ENCODE measurements around the gene PRRT4. TPM values are rescaled to one million over a fixed set of nuclear protein-coding genes. Genes with fewer than 3 reads are reported as not detected.

PRRT4 gene
- total and polyA plus RNA-seq, 4 donors, result 0.13 to 0.14 TPM; not detected in 2

DNA sequence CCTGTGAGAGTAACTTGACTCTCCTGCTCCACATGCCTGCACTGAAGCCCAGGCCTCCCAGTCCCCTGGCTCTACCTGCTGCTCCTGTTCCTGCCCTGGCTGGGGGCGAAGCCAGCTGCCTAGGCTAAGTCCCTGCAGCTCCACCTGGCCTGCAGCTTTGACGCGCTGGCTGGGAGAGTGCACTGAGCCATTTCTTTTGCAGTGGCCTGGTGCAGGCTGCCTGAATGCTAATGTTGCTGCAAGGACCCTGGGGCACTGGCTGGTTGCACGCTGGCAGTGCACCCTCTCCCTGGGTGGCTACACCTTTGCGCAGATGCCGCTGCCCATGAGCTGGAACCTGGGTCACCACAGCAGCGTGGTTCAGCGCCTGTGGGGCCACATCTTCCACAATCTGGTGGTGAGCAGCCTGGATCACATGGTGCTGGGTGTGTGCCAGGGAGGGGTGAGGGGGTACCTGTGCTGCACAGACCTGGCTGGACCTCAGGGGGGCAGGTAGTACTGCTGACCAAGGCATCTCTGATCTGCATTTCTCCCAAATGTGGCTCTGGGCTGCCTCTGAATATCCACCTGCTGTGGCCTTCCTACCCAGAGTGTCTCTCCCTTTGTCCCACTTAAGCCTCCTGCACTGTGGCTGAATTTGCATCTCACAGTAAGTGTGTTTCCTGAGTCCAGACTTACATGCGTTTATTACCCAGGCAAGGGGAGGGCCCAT, 28.3 kb upstream of the PRRT4 start:
- Histone ChIP-seq H3K36me3 (ENCODE audit: control insufficient read depth in 4 of 4, insufficient read depth in 3 of 4, low read depth in 1 of 4, low read length in 3 of 4) (peaks cover 0 to 4% (median 0%) of the 10 kb centered on the region in 4 donors), H3K9me3 (ENCODE audit: control insufficient read depth in 4 of 4, low read length in 3 of 4) (no peaks in the 10 kb centered on the region), H3K27ac (ENCODE audit: low read depth in 1 of 2, low read length in 2 of 2) (no peak overlapping the region), H3K4me3 (ENCODE audit: low read depth in 1 of 3, low read length in 3 of 3) (no peak overlapping the region), H3K27me3 (ENCODE audit: control insufficient read depth in 4 of 4, insufficient read depth in 4 of 4, low read length in 3 of 4) (no peaks in the 10 kb centered on the region), H3K4me1 (ENCODE audit: control insufficient read depth in 4 of 4, insufficient read depth in 4 of 4, low read length in 3 of 4) (no peaks in the 10 kb centered on the region), H3K9ac (ENCODE audit: low read depth in 1 of 2, low read length in 2 of 2) (no peak overlapping the region)
- no peak for DNase-seq (ENCODE audit: low spot score)
- 86% methylated on average over 9 of the region's 9 CpGs for WGBS
- TF ChIP-seq, protein P1, sequence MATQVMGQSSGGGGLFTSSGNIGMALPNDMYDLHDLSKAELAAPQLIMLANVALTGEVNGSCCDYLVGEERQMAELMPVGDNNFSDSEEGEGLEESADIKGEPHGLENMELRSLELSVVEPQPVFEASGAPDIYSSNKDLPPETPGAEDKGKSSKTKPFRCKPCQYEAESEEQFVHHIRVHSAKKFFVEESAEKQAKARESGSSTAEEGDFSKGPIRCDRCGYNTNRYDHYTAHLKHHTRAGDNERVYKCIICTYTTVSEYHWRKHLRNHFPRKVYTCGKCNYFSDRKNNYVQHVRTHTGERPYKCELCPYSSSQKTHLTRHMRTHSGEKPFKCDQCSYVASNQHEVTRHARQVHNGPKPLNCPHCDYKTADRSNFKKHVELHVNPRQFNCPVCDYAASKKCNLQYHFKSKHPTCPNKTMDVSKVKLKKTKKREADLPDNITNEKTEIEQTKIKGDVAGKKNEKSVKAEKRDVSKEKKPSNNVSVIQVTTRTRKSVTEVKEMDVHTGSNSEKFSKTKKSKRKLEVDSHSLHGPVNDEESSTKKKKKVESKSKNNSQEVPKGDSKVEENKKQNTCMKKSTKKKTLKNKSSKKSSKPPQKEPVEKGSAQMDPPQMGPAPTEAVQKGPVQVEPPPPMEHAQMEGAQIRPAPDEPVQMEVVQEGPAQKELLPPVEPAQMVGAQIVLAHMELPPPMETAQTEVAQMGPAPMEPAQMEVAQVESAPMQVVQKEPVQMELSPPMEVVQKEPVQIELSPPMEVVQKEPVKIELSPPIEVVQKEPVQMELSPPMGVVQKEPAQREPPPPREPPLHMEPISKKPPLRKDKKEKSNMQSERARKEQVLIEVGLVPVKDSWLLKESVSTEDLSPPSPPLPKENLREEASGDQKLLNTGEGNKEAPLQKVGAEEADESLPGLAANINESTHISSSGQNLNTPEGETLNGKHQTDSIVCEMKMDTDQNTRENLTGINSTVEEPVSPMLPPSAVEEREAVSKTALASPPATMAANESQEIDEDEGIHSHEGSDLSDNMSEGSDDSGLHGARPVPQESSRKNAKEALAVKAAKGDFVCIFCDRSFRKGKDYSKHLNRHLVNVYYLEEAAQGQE (IDR thresholded peaks at IDR 0.05), result no peak

DNA sequence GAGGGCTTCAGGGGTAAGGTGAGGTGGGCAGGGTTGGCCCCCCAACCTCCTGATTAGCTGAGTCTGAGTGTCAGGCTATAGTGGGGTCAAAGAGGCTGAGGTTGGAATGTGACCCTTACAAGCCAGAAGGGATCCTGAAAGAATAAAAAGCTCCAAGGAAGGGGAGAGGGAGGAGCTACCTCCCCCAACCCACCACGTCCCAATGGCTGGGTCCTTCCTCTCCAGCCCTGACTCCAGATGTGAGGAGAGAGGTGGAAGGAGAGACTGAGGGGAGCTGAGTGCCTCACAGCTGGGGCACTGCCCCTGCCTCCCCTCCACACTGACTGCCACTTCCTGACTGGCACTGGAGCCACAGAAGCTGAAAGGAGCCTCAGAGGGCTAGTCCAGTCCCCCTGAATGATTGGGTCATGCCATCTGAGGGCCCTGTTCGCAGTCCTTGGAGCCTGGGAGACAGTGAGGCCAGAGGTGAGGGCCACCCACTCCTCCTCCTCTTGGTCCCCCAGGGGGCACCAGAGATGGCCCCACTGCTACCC, 27.7 kb upstream of the PRRT4 start:
- TF ChIP-seq, protein P2, sequence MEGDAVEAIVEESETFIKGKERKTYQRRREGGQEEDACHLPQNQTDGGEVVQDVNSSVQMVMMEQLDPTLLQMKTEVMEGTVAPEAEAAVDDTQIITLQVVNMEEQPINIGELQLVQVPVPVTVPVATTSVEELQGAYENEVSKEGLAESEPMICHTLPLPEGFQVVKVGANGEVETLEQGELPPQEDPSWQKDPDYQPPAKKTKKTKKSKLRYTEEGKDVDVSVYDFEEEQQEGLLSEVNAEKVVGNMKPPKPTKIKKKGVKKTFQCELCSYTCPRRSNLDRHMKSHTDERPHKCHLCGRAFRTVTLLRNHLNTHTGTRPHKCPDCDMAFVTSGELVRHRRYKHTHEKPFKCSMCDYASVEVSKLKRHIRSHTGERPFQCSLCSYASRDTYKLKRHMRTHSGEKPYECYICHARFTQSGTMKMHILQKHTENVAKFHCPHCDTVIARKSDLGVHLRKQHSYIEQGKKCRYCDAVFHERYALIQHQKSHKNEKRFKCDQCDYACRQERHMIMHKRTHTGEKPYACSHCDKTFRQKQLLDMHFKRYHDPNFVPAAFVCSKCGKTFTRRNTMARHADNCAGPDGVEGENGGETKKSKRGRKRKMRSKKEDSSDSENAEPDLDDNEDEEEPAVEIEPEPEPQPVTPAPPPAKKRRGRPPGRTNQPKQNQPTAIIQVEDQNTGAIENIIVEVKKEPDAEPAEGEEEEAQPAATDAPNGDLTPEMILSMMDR (IDR thresholded peaks at IDR 0.05; ENCODE audit: low read depth, low read length, missing input control), result no peak
- TF ChIP-seq, protein P3, sequence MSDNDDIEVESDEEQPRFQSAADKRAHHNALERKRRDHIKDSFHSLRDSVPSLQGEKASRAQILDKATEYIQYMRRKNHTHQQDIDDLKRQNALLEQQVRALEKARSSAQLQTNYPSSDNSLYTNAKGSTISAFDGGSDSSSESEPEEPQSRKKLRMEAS (IDR thresholded peaks at IDR 0.05), result no peak
- TF ChIP-seq JUND (IDR thresholded peaks at IDR 0.05), result no peak
- TF ChIP-seq SP1 (IDR thresholded peaks at IDR 0.05), result no peak
- TF ChIP-seq, protein P4, sequence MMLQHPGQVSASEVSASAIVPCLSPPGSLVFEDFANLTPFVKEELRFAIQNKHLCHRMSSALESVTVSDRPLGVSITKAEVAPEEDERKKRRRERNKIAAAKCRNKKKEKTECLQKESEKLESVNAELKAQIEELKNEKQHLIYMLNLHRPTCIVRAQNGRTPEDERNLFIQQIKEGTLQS (IDR thresholded peaks at IDR 0.05), result no peak
- no peak for TF ChIP-seq RAD21 (IDR thresholded peaks at IDR 0.05)
- TF ChIP-seq RXRA (IDR thresholded peaks at IDR 0.05), result no peak
- TF ChIP-seq HNF4A (conservative IDR thresholded peaks at IDR 0.05), result no peak
- TF ChIP-seq HNF4G (IDR thresholded peaks at IDR 0.05), result no peak
- TF ChIP-seq, protein P1 (IDR thresholded peaks at IDR 0.05), result no peak
- TF ChIP-seq, protein P5, sequence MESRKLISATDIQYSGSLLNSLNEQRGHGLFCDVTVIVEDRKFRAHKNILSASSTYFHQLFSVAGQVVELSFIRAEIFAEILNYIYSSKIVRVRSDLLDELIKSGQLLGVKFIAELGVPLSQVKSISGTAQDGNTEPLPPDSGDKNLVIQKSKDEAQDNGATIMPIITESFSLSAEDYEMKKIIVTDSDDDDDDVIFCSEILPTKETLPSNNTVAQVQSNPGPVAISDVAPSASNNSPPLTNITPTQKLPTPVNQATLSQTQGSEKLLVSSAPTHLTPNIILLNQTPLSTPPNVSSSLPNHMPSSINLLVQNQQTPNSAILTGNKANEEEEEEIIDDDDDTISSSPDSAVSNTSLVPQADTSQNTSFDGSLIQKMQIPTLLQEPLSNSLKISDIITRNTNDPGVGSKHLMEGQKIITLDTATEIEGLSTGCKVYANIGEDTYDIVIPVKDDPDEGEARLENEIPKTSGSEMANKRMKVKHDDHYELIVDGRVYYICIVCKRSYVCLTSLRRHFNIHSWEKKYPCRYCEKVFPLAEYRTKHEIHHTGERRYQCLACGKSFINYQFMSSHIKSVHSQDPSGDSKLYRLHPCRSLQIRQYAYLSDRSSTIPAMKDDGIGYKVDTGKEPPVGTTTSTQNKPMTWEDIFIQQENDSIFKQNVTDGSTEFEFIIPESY (IDR thresholded peaks at IDR 0.05), result no peak
- TF ChIP-seq FOXA1 (IDR thresholded peaks at IDR 0.05), result no peak
- TF ChIP-seq EGR1 (IDR thresholded peaks at IDR 0.05; ENCODE audit: low read depth in 2 of 2), result no peak
- H3K4me1 ChIP-seq (ENCODE audit: control insufficient read depth in 4 of 4, insufficient read depth in 4 of 4, low read length in 3 of 4), result no peaks in the 10 kb centered on the region
- peaks cover 0 to 4% (median 0%) of the 10 kb centered on the region in 4 donors for H3K36me3 ChIP-seq (ENCODE audit: control insufficient read depth in 4 of 4, insufficient read depth in 3 of 4, low read depth in 1 of 4, low read length in 3 of 4)
- 64% methylated on average over 2 of the region's 2 CpGs for WGBS
- no peaks in the 10 kb centered on the region for H3K27me3 ChIP-seq (ENCODE audit: control insufficient read depth in 4 of 4, insufficient read depth in 4 of 4, low read length in 3 of 4)
- H3K9me3 ChIP-seq (ENCODE audit: control insufficient read depth in 4 of 4, low read length in 3 of 4), result no peaks in the 10 kb centered on the region
- DNase-seq (ENCODE audit: low spot score), result no peak
- no peak overlapping the region for H3K9ac ChIP-seq (ENCODE audit: low read depth in 1 of 2, low read length in 2 of 2)
- no peak overlapping the region for H3K4me3 ChIP-seq (ENCODE audit: low read depth in 1 of 3, low read length in 3 of 3)
- H3K27ac ChIP-seq (ENCODE audit: low read depth in 1 of 2, low read length in 2 of 2), result no peak overlapping the region

All from liver (tissue), 9 donors.